Neural cell (in vitro differentiated cells): ENCODE measurements around the gene SIPA1. TPM values are rescaled to one million over a fixed set of nuclear protein-coding genes. Genes with fewer than 3 reads are reported as not detected.

Experiments
- H2AFZ ChIP-seq: fragments of 200-600, 300-800 bp; sonication (generic), shearing (Covaris generic); 2 replicates; pipeline ENCODE4 v1.6.0; 2014; ENCODE audit warnings: low read depth, mild to moderate bottlenecking, antibody characterized with exemption, low read length, moderate library complexity
- H3F3A ChIP-seq: fragments of 200-600 bp; shearing (Covaris generic); 2 replicates; pipeline ENCODE4 v1.6.1; 2016; ENCODE audit warnings: mild to moderate bottlenecking, moderate library complexity, mixed read lengths, antibody characterized with exemption, low read length; ENCODE audit not compliant: insufficient read depth, poor library complexity, severe bottlenecking
- H3K27ac ChIP-seq: fragments of 200-600, 300-800 bp; sonication (generic), shearing (Covaris generic); 2 replicates; pipeline ENCODE4 v1.5.1; 2014; ENCODE audit warnings: mild to moderate bottlenecking, low read length, moderate library complexity
- H3K27me3 ChIP-seq: fragments of 300-800, 200-600 bp; sonication (generic), shearing (Covaris generic); 2 replicates; pipeline ENCODE4 v1.6.0; 2014; ENCODE audit warnings: mild to moderate bottlenecking, low read depth, low read length, moderate library complexity; ENCODE audit not compliant: insufficient read depth
- H3K36me3 ChIP-seq: fragments of 300-800, 200-600 bp; sonication (generic), shearing (Covaris generic); 2 replicates; pipeline ENCODE4 v1.5.1; 2014; ENCODE audit warnings: mild to moderate bottlenecking, antibody characterized with exemption, low read length, moderate library complexity; ENCODE audit not compliant: insufficient read depth
- H3K4me2 ChIP-seq: fragments of 300-800, 200-600 bp; sonication (generic), shearing (Covaris generic); 2 replicates; pipeline ENCODE4 v1.6.0; 2014; ENCODE audit warnings: mild to moderate bottlenecking, low read length
- H3K4me3 ChIP-seq: fragments of 300-800, 200-600 bp; sonication (generic), shearing (Covaris generic); 2 replicates; pipeline ENCODE4 v1.5.1; 2014; ENCODE audit warnings: mild to moderate bottlenecking, low read length, moderate library complexity
- H3K79me2 ChIP-seq: fragments of 200-600 bp; shearing (Covaris generic); replicated peaks from 2 replicates; pipeline ENCODE4 v1.6.0; 2014; ENCODE audit warnings: mild to moderate bottlenecking, low read length, moderate library complexity; ENCODE audit not compliant: insufficient read depth
- H3K9ac ChIP-seq: fragments of 300-800, 200-600 bp; sonication (generic), shearing (Covaris generic); 2 replicates; pipeline ENCODE4 v1.6.1; 2016; ENCODE audit warnings: mild to moderate bottlenecking, low read length, mixed read lengths
- H3K9me2 ChIP-seq: fragments of 200-600 bp; shearing (Covaris generic); 2 replicates; pipeline ENCODE4 v1.6.1; 2016; ENCODE audit warnings: mild to moderate bottlenecking, low read length, mixed read lengths; ENCODE audit not compliant: insufficient read depth
- H3K9me3 ChIP-seq: fragments of 200-600, 300-800 bp; sonication (generic), shearing (Covaris generic); 2 replicates; pipeline ENCODE4 v1.6.1; 2016; ENCODE audit warnings: mild to moderate bottlenecking, mixed run types, low read length, moderate library complexity, mixed read lengths
- H4K20me1 ChIP-seq: fragments of 200-600 bp; shearing (Covaris generic); 2 replicates; pipeline ENCODE4 v1.6.1; 2016; ENCODE audit warnings: mild to moderate bottlenecking, mixed run types; ENCODE audit not compliant: insufficient read depth
- EP300 ChIP-seq: fragments of 450-650 bp; conservative IDR thresholded peaks from 2 replicates; pipeline ENCODE4 v1.6.1; 2014; ENCODE audit warnings: antibody characterized with exemption, mild to moderate bottlenecking, moderate library complexity; ENCODE audit not compliant: poor library complexity, severe bottlenecking
- EZH2 ChIP-seq: fragments of 200-600, 300-800 bp; shearing (Covaris generic), sonication (generic); IDR thresholded peaks from 2 replicates; pipeline ENCODE4 v1.6.1; 2014; ENCODE audit warnings: antibody characterized with exemption, low read length, borderline replicate concordance, mild to moderate bottlenecking; ENCODE audit not compliant: insufficient read depth, poor library complexity, severe bottlenecking
- MXI1 ChIP-seq: fragments of 450-650 bp; conservative IDR thresholded peaks from 2 replicates; pipeline ENCODE4 v1.6.1; 2014; ENCODE audit warnings: antibody characterized with exemption, mild to moderate bottlenecking; ENCODE audit not compliant: poor library complexity, severe bottlenecking
- POLR2AphosphoS5 ChIP-seq: IDR thresholded peaks from 2 replicates; pipeline ENCODE4 v1.6.1; 2012
- RAD21 ChIP-seq: fragments of 450-650 bp; conservative IDR thresholded peaks from 2 replicates; pipeline ENCODE4 v1.6.1; 2014; ENCODE audit warnings: antibody characterized with exemption, mild to moderate bottlenecking, moderate library complexity
- SMC3 ChIP-seq: fragments of 450-650 bp; conservative IDR thresholded peaks from 2 replicates; pipeline ENCODE4 v1.6.1; 2014; ENCODE audit warnings: antibody characterized with exemption, mild to moderate bottlenecking, moderate library complexity; ENCODE audit not compliant: poor library complexity
- TAF1 ChIP-seq: IDR thresholded peaks from 2 replicates; pipeline ENCODE4 v1.6.1; 2012; ENCODE audit warnings: low read depth
- polyA plus RNA-seq: library from polyadenylated mRNA; depleted of rRNA; stranded (reverse); fragments of >200 nt; gene quantifications from 2 replicates; pipeline ENCODE4 v1.2.3, GENCODE V29; 2014
- TF ChIP-seq, protein P1 (sequence below): IDR thresholded peaks from 2 replicates; pipeline ENCODE4 v1.6.1; 2012; ENCODE audit warnings: borderline replicate concordance
- TF ChIP-seq, protein P2 (sequence below): fragments of 450-650 bp; IDR thresholded peaks from 2 replicates; pipeline ENCODE4 v1.5.1; 2014; ENCODE audit warnings: antibody characterized with exemption, mild to moderate bottlenecking, moderate library complexity; ENCODE audit not compliant: poor library complexity, severe bottlenecking

The SIPA1 gene
- polyA plus RNA-seq, 1 donor from 2014 or later, result 6.5 TPM

DNA sequence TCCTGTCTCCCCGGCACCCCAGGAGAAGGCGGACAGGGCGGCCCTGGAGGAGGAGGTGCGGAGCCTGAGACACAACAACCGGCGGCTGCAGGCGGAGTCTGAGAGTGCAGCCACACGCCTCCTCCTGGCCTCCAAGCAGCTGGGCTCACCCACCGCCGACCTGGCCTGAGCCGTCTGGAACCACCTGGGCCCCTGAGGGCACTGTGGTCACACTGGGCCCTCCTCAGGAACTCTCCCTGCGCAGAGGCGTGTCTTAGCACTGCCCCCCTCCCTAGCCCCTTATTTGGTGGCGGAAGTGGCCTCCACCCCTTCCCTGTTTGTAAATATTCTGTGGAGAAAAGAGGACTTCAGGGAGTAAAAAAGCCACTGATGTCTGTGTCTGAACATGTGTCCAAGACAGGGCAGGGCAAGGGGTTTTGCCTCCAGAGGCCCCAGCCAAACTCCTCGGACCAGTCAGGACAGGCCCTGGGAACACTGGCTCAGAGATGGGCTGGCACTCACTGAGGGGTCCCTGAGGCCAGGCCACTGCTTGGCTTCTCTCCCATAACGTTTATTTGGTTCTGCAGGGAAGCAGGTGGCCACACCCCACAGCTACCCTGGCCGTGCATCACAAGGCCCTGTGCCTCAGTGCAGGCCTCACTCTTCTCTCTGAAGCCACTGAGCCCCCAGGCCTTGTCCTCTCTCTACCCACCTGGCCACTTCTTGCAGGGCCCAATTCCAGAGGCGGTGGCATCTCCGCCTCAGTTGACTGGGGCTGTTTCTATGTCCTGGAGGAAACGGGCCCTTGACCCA is 12.8 kb downstream of the SIPA1 start:
- no peak overlapping the region for H3K4me3 ChIP-seq
- no peaks in the 10 kb centered on the region for H3K36me3 ChIP-seq
- H3K27me3 ChIP-seq, result peaks cover 14% of the 10 kb centered on the region
- H3K27ac ChIP-seq, result no peak overlapping the region
- no peak overlapping the region for H2AFZ ChIP-seq
- H3K4me2 ChIP-seq, result no peak overlapping the region
- no peaks in the 10 kb centered on the region for H3K9me3 ChIP-seq
- peaks cover 8% of the 10 kb centered on the region for H3F3A ChIP-seq
- no peaks in the 10 kb centered on the region for H3K9me2 ChIP-seq
- H4K20me1 ChIP-seq, result no peaks in the 10 kb centered on the region
- no peaks in the 10 kb centered on the region for H3K79me2 ChIP-seq
- no peak overlapping the region for H3K9ac ChIP-seq
- no peak for TF ChIP-seq EP300
- no peak for TF ChIP-seq TAF1
- no peak for TF ChIP-seq RAD21
- TF ChIP-seq SMC3, result no peak
- TF ChIP-seq POLR2AphosphoS5, result no peak
- TF ChIP-seq, protein P1, sequence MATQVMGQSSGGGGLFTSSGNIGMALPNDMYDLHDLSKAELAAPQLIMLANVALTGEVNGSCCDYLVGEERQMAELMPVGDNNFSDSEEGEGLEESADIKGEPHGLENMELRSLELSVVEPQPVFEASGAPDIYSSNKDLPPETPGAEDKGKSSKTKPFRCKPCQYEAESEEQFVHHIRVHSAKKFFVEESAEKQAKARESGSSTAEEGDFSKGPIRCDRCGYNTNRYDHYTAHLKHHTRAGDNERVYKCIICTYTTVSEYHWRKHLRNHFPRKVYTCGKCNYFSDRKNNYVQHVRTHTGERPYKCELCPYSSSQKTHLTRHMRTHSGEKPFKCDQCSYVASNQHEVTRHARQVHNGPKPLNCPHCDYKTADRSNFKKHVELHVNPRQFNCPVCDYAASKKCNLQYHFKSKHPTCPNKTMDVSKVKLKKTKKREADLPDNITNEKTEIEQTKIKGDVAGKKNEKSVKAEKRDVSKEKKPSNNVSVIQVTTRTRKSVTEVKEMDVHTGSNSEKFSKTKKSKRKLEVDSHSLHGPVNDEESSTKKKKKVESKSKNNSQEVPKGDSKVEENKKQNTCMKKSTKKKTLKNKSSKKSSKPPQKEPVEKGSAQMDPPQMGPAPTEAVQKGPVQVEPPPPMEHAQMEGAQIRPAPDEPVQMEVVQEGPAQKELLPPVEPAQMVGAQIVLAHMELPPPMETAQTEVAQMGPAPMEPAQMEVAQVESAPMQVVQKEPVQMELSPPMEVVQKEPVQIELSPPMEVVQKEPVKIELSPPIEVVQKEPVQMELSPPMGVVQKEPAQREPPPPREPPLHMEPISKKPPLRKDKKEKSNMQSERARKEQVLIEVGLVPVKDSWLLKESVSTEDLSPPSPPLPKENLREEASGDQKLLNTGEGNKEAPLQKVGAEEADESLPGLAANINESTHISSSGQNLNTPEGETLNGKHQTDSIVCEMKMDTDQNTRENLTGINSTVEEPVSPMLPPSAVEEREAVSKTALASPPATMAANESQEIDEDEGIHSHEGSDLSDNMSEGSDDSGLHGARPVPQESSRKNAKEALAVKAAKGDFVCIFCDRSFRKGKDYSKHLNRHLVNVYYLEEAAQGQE, result no peak
- no peak for TF ChIP-seq EZH2
- TF ChIP-seq MXI1, result no peak
- TF ChIP-seq, protein P2, sequence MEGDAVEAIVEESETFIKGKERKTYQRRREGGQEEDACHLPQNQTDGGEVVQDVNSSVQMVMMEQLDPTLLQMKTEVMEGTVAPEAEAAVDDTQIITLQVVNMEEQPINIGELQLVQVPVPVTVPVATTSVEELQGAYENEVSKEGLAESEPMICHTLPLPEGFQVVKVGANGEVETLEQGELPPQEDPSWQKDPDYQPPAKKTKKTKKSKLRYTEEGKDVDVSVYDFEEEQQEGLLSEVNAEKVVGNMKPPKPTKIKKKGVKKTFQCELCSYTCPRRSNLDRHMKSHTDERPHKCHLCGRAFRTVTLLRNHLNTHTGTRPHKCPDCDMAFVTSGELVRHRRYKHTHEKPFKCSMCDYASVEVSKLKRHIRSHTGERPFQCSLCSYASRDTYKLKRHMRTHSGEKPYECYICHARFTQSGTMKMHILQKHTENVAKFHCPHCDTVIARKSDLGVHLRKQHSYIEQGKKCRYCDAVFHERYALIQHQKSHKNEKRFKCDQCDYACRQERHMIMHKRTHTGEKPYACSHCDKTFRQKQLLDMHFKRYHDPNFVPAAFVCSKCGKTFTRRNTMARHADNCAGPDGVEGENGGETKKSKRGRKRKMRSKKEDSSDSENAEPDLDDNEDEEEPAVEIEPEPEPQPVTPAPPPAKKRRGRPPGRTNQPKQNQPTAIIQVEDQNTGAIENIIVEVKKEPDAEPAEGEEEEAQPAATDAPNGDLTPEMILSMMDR, result no peak

DNA sequence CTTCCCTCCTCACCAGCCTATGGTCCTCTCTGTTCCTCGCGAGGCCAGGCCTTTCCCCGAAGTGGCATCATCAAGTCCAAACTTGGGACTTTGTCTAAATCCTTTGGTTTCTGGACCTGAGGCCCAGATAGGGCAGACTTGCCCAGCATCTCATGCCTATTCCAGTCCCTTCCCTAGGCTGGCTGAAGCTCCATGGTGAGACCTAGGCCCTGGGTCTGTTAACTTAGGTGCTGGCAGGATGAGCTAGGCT is 13.4 kb downstream of the SIPA1 start:
- Histone ChIP-seq H3K4me2 (no peak overlapping the region), H3K27ac (no peak overlapping the region), H3K9ac (no peak overlapping the region), H3K9me3 (no peaks in the 10 kb centered on the region), H3K36me3 (no peaks in the 10 kb centered on the region), H2AFZ (no peak overlapping the region), H3K79me2 (no peaks in the 10 kb centered on the region), H3F3A (peaks cover 8% of the 10 kb centered on the region), H3K27me3 (peaks cover 14% of the 10 kb centered on the region), H4K20me1 (no peaks in the 10 kb centered on the region), H3K4me3 (no peak overlapping the region), H3K9me2 (no peaks in the 10 kb centered on the region)
- TF ChIP-seq TAF1, result no peak
- TF ChIP-seq EZH2, result no peak
- no peak for TF ChIP-seq SMC3
- no peak for TF ChIP-seq MXI1
- TF ChIP-seq RAD21, result no peak
